Omental fat pad (tissue), 4 donors: ENCODE results near the gene BTBD10. TPM values are rescaled to one million over a fixed set of nuclear protein-coding genes. Genes with fewer than 3 reads are reported as not detected.

ENCODE experiments used
- ATAC-seq: fragments of 150-250 bp; one replicate; pipeline ENCODE4 v1.9.1; 2016; ENCODE audit warnings: mild to moderate bottlenecking, moderate library complexity; ENCODE audit not compliant: low FRiP score
- DNase-seq: peaks from one replicate; pipeline ENCODE4 v3.0.0-alpha.2; 2019; ENCODE audit warnings: low spot score
- CTCF ChIP-seq, 3 donors: fragments of 450-650 bp; IDR thresholded peaks; one replicate each; pipeline ENCODE4 v1.5.1; 2016 to 2017; ENCODE audit warnings: antibody characterized with exemption in 3 of 3, mild to moderate bottlenecking in 3 of 3, moderate library complexity in 2 of 3
- total RNA-seq, 4 donors: library from RNA; depleted of rRNA; stranded (reverse); fragments of >200 nt; gene quantifications; one replicate each; pipeline ENCODE4 v1.1.0, GENCODE V29; 2016

BTBD10 gene
- total RNA-seq, 4 donors from 2014 or later: 21.1 to 38.9 (median 24.2) TPM

- ATAC-seq: no peak
- DNase-seq: no peak
- TF ChIP-seq CTCF (IDR thresholded peaks at IDR 0.05): no peak
Observed at GRCh38 chr11:13391217-13391616, 71.8 kb downstream of the BTBD10 start.

GRCh38 chr11:13388741-13389140 is 74.3 kb downstream of the BTBD10 start:
- no peak for TF ChIP-seq CTCF (IDR thresholded peaks at IDR 0.05)
- DNase-seq (no peak), ATAC-seq (no peak)

GRCh38 chr11:13386567-13386966 is 76.5 kb downstream of the BTBD10 start:
- ATAC-seq (no peak), DNase-seq (no peak)
- no peak for TF ChIP-seq CTCF (IDR thresholded peaks at IDR 0.05)

GRCh38 chr11:13384908-13385640 is 77.9 kb downstream of the BTBD10 start:
- ATAC-seq (no peak), DNase-seq (no peak)
- TF ChIP-seq CTCF (IDR thresholded peaks at IDR 0.05): no peak

GRCh38 chr11:13382751-13383150 is 80.3 kb downstream of the BTBD10 start:
- ATAC-seq: no peak
- DNase-seq: no peak
- TF ChIP-seq CTCF (IDR thresholded peaks at IDR 0.05): no peak

- TF ChIP-seq CTCF (IDR thresholded peaks at IDR 0.05): no peak
- ATAC-seq: no peak
- no peak for DNase-seq
Observed at GRCh38 chr11:13380731-13381130, 82.3 kb downstream of the BTBD10 start.

- DNase-seq (no peak), ATAC-seq (no peak)
- TF ChIP-seq CTCF (IDR thresholded peaks at IDR 0.05): no peak
Observed at GRCh38 chr11:13378316-13378715, 84.7 kb downstream of the BTBD10 start.
